Panc1 (cell line): ENCODE measurements around the gene MRNIP.

ENCODE experiments used
- CTCF ChIP-seq: fragments of 450-650 bp; IDR thresholded peaks from 2 replicates; pipeline ENCODE4 v1.5.1; 2017; ENCODE audit warnings: mild to moderate bottlenecking
- POLR2AphosphoS5 ChIP-seq: IDR thresholded peaks from 2 replicates; pipeline ENCODE4 v1.6.1; 2012; ENCODE audit warnings: mild to moderate bottlenecking, low read depth, low read length, moderate library complexity
- REST ChIP-seq, 2 experiments: IDR thresholded peaks; 2 replicates each; pipeline ENCODE4 v1.6.1; 2011 to 2012; ENCODE audit warnings: low read depth in 2 of 2, control low read depth in 1 of 2, low read length in 1 of 2, mild to moderate bottlenecking in 1 of 2, moderate library complexity in 1 of 2; ENCODE audit not compliant: insufficient read depth in 1 of 2

- no peak; the same call in 1 of the 2 replicates for TF ChIP-seq POLR2AphosphoS5
- no peak for TF ChIP-seq CTCF
- TF ChIP-seq REST (IDR thresholded peaks at IDR 0.05; ENCODE audit: insufficient read depth in 1 of 2, low read depth in 2 of 2, low read length in 1 of 2), result no peak
Observed at GRCh38 chr5:179798771-179799643, 59.6 kb downstream of the MRNIP start.
